Astrocyte of the hippocampus (primary cell): Measurements from ENCODE around the gene RABIF.

Source experiments
- DNase-seq: peaks from one replicate; pipeline ENCODE4 v3.0.0; 2011; ENCODE audit warnings: low read depth, low spot score

RABIF gene

DNA sequence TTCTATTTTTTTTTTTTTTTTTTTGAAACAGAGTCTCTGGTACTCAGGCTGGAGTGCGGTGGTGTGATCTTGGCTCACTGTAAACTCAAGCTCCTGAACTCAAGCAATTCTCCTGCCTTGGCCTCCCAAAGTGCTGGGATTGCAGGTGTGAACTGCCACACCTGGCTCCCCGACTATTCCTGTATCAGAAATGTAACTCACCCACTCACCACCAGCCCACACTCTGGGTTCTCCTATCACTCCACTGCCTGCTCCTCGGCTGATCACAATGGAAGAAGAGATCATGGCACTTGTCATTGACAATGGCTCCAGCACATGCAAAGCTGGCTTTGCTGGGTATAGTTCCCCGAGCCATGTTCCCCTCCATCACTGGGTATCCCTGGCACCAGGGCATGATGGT lies 15.9 kb downstream of the RABIF start:
- DNase-seq, result no peak

DNA sequence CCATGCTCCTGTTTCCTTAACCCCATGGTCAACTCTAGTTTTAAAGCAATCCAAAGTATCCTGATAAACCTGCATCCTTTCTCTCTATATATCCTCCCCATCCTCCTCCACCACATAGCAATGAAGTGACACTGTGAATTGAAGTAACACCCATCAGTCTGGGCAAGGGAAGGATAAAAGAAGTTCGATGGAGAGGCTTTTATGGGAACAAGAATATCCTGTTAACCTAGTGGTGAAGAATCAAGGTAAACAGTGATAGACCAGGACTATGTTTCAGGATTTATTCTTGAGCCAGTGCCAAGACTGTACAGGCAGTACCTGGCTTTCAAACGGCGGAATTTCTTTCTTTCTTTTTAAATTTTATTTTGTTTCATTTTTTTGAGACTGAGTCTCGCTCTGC lies 17.6 kb downstream of the RABIF start:
- no peak for DNase-seq

DNA sequence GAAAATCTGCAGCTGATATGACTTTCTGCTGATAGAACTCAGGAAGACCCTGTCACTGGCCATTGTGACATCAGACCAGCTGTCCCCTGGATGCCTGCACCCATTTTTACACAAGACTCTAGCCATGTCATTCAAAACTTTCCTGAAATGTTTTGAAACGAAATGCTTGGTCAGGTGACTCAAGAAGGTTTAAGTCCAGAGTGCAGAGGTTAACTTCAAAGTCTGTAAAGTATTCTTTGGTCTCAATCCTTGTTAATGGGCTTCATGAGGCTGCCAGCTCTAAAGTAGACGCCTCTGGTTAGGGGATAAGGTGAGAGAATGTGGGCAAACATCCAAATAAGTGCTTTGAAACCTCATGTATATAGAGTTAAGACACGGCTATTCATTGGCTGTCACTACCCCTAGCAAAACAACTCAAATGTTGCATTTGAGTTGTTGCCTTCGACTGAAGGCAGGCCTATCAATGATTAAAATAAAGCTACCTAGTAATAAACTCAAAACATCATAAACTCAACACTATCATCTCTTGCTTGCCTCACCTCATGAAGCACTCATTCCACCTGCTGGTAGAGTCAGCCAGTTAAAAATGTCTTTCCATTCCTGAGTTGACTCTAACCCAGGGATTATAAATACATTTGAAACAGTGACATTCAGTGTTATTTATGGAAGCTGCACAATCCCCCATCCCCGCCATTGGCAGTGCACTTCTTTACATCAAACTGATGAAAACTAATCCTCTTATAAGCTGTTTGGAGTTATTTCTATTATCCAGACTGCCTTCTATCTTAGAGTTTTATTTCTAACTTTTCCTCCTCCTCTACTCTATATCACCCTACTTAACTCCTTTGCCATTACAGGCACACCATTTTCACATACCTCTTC lies 26.0 kb downstream of the RABIF start:
- DNase-seq, result no peak

DNA sequence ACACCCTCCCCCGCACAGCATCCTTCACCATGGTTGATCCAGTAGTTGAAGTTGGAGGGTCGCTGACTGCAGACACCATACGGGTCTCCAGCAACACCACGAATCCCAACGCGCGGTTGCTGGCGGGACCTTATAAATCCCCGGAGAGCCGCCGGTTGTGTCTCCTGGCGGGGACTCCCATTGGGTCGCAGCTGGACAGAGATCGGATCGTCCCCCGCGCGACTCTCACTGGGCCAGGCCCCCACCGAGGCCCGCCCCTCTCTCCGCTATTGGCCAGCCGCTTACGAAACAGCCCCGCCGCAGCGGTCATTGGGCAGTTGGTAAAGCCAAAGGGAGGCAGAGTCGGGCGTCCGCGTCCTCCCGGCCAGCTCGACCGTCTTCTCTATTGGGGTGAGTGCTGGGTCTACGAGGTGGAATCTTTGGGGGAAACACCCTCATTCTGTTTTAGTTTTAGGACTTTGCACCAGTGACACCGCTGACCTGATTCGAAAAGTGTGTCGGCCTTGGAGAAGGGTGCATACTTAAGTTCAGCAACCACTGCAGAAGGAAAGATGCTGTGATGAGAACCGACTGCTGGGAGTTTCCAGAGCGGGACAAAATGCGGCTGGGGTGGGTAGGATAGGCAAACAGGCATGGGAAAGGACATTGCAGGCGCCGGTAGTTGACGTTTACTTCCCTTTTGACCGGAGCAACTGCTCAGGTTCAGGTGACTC lies 27.4 kb downstream of the RABIF start:
- peak; percentile 96 for DNase-seq

DNA sequence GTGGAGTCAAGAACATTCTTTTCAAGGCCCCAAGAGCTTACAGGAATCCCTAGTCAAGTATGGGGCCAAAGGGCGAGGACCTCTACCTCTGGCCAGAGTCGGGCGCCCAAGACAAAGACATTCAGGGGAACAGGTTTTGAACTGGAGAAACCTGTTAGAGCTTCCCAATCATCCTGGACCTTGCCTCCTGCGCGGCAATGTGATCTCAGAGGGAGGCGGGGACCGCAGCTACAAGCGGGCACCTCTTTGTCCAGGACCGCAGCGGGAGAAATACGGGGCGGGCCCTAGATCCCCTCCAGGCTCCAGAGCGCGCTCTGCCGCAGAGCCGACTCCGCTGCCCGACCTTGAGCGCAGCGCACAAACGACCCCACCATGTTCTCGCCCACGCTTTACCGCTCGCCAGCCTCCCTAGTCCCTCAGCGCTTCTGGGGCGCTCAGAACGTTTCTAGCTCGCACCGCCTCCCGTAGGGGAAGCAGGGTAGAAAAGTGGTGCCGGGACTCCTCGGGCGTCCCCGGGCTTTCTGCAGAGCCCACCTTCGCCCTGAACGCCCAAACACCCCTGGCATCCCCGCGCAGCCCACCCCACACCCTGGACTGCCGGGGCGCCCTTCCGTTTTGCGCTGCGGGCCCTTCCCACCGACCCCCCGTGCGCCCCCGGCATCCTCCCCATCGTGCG lies 28.1 kb downstream of the RABIF start:
- DNase-seq, result peak; percentile 78

DNA sequence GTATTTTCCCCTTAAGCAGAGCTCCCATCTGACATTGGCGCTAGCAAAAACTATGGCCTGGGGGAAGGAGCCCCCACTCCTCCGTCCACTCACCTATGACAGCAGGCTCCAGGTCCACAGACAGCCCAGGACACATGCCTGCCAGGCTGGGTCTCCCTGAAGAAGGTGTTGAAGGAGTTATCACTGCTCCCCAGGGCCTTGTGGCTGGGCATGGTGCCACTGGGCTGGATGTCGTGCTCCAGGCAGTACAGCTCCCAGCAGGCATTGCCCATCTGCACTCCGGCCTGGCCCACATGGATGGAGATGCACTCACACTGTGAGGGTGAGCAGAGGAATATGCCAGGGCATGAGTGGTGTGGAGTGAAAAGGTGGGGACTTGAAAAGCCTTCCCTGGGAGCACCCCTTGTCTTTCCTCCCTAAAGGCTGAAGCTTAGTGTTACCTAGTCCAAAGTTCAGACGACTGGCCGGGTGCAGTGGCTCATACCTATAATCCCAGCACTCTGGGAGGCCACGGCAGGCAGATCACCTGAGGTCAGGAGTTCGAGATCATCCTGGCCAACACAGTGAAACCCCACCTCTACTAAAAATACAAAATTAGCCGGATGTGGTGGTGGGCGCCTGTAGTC lies 30.0 kb downstream of the RABIF start:
- no peak for DNase-seq

DNA sequence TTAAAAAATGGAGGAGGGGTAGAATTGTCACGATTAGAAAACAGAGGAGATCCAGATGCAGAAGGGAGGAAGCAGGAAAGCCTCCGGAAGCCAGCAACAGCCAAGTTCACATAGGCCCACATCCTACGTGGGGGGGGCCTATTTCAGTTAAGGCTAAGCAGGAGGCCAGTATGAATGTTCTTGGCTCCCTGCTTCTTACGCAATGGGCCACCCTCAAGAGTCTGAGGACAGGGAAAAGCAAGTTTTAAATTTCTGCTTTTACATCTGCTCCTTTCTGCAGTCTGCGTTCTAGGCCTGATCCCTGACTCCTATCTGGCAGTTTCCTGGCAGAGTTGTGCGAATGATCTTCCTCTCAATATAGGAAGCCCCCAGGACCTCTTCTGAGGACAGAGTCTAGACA lies 30.6 kb downstream of the RABIF start:
- no peak for DNase-seq

DNA sequence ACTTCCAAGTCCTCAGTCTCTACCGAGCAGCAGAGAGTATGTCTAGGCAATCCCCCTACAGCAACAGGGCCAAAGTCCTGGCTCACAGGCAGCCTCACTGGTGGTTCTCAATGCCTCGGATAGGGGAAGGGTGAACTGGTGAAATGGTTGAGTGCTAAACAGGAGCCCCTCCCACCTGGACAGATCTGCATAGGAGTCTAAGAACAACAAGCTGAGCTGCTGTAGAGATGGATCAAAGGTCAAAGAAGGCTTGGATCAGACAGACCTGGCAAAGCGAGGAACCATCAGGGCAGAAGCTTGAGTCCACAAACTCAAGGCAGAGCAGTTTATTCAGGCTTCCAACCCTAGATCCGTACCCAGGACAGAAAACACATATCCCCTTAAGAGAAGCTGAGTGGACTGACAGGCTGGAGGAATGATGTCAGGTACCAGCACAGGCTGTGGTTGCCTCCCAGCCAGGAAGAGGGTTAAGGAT lies 31.8 kb downstream of the RABIF start:
- DNase-seq, result no peak

DNA sequence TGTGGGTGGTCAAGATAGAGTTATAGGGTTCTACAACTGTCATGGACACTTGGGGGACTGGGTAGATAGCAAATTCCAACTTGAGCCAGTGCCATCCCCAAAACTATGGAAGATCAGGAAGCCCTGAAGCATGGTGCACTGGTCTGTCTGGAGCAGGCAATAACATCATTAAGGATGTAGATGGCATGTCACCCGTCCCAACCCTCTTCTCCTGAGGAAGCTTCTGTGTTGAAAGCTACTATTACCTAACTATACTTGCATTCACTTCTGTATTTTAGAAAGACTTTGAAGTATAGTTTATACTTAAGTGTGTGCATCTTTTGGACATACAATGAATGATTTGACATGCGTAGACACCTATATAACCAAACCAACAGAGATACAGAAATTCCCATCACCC lies 32.9 kb downstream of the RABIF start:
- no peak for DNase-seq

DNA sequence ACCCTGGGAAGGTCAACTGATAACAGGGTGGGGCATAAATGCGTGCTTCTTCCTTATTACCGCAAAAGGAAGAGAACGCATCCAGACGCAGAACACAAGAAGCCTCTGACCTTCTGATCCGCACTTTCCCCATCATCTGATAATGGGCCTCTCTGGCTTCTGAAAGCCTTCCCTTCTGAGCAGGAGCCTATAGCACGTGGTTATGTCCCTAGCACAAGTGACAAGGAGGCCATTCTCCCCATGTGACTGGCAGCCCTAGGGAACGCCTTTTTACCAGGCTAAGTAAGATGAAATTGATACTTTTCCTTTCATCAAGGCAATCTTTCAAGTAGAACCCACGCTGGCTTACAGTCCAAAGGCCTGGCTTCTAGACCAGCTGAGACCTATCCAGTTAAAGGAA lies 34.2 kb downstream of the RABIF start:
- DNase-seq, result no peak

DNA sequence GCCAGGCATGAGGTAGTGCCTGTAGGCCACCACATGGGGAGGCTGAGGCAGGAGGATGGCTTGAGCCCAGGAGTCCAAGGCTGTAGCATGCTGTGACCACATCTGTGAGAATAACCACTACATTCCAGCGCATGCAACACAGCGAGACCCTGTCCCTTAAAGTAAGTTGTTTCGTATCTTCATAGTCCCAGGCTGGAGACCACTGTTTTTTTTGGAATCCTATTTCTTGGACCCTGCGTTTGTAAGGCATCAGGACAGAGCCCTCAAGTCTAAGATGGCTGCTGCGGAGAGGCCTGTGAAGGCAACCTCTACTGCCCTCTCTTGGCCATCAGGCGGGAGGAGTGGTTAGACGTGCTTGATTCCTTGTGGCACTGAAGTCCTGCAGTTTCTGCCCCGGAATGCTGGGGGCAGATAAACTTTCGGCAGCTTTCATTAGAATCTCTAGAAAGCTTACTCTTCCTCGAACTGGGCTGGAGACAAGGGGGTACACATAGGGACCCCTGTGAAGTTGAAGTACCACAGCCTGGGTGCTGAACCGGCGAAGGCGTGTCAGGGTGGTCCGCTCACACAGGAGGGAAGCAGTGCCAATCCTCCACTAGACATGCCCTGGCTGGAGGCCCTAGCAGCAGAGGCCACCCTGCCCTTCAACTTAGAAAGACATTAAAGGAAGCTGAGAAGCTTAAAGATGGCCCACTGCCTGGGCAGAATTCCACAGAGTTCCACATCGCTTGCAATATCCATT lies 36.6 kb downstream of the RABIF start:
- DNase-seq, result peak; percentile 75

DNA sequence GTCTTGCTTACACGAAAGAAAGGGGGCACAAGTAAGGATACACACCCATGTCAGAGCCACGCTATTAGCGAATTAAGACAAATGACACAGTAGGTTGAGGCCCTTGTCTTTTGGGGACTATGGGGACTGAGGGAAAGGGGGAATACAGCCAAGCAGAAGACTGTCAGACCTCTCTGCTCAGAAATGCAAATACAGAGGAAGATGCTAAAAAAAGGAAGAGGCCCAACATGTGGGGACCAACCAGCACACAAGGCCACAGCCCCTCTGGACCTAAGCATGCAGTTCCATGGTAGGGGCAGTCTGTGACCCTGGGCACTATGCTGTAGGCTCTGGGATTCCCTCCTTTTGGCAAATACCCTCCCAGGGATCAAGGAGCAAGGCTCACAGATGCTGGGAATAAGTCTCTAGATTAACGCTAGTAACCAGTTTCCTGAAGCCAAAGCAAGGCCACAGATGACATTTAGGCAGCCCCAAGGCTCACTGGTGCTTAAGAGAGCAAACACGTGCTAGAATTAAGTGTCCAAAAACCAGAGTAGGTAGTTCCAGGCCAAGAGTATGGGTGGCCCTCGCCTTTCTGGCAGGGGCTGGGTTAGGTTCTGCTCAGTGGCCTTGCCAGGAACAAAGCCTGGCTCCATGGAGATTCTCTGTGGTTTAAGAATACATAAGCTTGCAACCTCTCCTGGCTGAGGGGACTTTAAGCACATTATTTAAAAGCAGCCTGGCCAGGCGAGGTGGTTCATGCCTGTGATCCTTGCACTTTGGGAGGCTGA lies 38.2 kb downstream of the RABIF start:
- DNase-seq, result no peak

DNA sequence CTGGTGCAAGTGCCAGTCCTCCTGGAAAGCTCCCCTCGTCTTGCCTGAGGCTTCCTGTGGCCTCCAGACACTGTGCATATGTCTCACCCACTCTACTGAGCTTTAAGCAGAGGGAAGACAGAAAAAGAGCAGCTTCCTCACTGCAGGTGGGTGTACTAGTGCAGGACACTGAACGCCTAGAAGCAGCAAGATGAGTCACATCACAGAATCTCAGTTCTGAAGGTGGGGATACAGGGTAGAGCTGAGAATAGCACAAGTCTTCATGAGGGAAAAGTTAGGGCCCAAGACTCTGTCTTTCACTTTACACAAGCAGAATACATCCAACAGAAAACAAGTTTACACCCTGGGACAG lies 40.8 kb downstream of the RABIF start:
- DNase-seq, result no peak

DNA sequence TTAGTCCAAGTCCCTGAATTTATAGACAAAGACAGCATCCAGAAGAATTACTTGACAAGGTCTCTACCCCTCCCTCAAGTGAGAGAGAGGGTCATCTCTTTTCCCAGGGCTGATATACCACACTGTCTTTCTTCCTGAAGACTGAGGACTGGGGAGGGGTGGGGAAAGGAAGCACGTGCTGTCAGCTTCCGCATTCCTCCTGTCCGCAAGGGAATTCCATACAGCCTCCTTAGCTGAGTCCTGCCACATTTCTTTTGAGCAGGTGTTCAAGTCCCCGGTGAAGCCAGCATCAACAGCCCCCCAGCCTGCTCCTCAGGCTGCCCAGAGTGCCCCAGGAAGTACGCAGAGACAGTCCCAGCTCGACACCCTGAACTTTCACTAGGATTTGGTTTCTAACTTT lies 44.0 kb downstream of the RABIF start:
- DNase-seq, result no peak

DNA sequence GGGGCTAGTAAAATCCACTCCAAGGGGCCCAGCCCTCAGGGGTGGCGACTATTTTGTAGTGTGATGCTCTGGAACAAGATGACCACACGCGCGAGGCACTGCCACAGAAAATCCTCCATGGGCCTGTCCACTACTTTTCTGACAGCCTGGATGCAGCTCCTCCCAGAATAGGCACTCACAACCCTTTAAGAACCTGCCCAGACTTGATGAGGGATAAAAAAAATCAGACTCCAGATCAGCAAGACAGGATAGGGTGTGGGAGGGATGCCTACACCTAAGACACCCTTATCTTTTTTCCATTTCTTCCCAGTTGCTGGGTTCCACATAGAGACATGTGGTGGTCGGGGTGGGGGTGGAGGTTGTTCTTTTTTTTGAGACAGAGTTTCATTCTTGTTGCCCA lies 44.7 kb downstream of the RABIF start:
- no peak for DNase-seq

DNA sequence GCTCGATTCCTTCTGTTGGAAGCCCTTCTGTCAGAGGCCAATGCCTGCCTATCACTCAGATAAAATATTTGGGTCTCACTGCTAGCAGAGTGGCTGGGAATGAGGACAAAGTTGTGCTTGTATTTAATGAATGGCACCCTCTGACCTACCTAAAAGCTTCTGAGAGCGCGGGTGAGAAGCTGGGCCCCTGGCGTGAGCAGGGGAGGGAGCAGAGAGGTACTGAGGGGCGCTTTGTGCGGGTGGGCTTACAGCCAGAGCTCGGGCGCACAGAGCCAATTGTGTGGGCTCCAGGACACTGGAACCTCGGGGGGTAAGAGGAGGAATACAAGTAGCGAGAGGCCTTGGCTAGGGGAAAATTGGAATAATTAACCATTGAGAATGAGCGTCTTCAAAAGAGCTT lies 45.9 kb downstream of the RABIF start:
- DNase-seq, result no peak

DNA sequence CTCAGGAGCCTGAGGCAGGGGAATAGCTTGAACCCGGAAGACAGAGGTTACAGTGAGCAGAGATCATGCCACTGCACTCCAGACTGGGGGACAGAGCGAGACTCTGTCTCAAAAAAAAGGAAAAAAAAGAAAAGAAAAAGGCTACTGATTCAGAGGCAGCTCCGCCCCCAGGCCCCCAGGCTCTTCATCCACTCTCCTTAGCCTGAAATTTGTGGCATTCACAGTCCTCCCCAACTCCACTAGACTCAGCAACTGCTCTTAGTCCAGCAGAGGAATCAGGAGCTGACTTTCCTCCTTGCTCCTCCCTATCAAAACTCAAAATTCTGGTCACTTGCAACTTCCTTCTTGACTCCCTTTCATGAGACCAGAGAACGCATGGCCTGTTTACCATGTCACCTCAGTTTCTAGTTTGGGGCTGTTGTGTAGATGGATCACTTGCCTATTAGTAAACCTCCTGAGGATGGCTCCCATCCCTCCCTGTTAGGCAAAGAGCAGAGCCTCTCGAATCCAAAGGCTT lies 51.1 kb downstream of the RABIF start:
- no peak for DNase-seq

DNA sequence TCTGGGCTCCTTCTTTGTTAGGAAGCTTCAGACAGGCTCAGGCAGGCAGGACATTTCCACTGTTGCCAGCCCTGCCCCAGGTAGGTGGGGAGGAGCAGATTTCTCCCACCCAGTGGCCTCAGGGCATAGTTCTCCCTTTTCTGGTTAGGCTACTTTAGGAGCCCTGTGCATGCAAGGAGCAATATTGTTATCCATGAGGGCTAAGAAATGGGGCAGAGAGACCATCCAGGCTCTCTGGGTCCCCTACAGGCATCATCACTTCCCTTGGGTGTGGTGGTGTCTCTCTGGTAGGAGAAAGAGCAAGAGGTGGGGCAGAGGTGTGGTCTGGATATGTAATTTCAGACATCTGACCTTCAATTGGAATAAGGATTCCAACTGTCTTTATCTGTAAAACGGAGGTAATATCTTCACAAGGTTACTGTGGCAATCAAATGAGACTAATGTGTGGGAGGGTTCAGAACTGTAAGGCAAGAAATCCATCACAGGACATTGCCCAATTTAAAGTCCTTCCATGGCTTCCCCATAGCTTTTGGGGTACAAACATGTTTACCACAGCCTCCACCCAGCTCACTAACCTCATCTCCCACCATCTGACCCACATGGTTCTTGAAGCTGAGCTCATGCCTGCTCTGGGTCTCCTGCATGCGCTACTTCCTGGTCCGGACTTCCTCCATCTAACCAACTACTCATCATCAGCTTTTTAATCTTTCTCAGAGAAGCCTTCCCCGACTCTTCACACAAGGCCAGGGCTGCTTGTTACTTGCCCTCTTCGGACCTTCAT lies 52.1 kb downstream of the RABIF start:
- no peak for DNase-seq

DNA sequence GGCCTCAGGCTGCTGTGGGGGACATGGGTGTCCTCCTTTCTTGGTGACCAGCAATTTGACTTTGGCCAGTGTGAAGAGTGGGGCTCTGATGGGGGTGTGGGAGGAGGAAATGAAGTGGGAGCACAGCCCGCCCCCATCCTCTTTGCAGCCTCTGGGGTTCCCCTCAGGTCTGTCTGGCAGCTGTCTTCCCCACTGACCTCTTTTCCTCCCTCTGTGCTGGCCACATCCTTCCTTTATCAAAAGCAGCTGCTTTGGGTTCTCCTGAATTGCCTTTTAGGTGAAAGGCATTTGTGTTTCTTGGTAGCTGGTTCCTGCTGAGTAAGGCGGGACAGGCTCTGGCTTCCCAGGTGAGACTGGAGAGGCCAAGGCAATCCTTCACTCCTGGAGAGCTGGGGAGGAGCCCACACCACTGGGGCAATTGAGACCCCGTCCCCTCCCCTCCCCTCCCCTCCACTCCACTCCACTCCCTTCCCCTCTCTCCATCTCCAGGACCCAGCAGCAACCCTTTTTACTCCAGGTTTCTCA lies 53.3 kb downstream of the RABIF start:
- no peak for DNase-seq
